MM.1S (cell line): ENCODE data around the gene PGS1.

ENCODE experiments used
- EZH2 ChIP-seq: fragments of 300-600 bp; sonication (generic); optimal IDR thresholded peaks from 2 replicates; pipeline ENCODE3; 2017; ENCODE audit warnings: low read depth, mild to moderate bottlenecking, antibody characterized with exemption, low read length, mixed read lengths
- EZH2phosphoT487 ChIP-seq: fragments of 300-600 bp; sonication (generic); IDR thresholded peaks from 2 replicates; pipeline ENCODE4 v1.6.1; 2018; ENCODE audit warnings: antibody characterized with exemption, low read length
- TF ChIP-seq, protein P1 (sequence below): fragments of 300-600 bp; sonication (generic); IDR thresholded peaks from 2 replicates; pipeline ENCODE4 v1.5.1; 2016; ENCODE audit warnings: antibody characterized with exemption, low read length, mixed read lengths

DNA sequence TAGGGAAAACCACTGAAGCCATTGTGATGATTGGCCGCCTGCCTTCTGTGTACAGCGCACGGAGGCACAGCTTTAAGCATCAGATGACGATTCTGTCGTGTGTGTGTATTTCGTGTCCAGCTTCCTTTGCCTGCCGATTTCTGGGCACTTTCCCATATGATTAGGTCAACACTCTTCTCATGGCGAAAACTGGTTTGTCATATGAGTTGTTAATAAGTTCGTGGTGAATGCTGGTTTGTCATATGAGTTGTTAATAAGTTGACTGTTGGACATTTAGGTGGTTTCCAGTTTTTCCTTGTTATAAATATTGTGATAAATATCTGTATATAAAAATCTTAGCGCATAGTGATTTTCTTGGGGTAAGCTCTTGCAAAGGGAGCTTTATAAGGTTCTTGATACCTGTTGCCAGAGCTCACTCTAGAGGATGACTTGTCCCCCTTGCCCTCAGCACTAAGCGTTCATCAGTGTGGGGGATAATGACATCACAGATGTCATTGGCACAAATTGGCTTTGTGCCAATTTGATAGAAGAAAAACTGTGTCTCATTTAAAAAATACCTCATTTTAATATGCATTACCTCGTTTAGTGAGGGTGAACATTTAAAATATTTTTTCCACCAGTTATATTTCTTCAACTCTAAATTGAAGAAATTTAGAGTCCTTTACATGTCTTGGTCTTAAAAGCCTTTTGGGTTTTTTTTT is 40.0 kb downstream of the PGS1 start:
- TF ChIP-seq, protein P1, sequence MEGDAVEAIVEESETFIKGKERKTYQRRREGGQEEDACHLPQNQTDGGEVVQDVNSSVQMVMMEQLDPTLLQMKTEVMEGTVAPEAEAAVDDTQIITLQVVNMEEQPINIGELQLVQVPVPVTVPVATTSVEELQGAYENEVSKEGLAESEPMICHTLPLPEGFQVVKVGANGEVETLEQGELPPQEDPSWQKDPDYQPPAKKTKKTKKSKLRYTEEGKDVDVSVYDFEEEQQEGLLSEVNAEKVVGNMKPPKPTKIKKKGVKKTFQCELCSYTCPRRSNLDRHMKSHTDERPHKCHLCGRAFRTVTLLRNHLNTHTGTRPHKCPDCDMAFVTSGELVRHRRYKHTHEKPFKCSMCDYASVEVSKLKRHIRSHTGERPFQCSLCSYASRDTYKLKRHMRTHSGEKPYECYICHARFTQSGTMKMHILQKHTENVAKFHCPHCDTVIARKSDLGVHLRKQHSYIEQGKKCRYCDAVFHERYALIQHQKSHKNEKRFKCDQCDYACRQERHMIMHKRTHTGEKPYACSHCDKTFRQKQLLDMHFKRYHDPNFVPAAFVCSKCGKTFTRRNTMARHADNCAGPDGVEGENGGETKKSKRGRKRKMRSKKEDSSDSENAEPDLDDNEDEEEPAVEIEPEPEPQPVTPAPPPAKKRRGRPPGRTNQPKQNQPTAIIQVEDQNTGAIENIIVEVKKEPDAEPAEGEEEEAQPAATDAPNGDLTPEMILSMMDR, result no peak
- no peak for TF ChIP-seq EZH2
- no peak for TF ChIP-seq EZH2phosphoT487
